Activated CD4-positive, alpha-beta T cell treated with anti-CD3 and anti-CD28 coated beads, Interleukin-2, amount 50 U/mL, for 16 hours (primary cell): ENCODE measurements around the gene CHD2.
"Not testable (repeated sequence)": the region's sequence is repeated elsewhere in the genome, so short reads cannot be mapped to it uniquely, and the experiment has no call there.

Experiments
- DNase-seq: peaks from one replicate; pipeline ENCODE4 v3.0.0-alpha.2; 2020

Gene CHD2

GRCh38 chr15:92906563-92907081, 6.5 kb downstream of the CHD2 start:
- DNase-seq = peak; percentile 84

DNA sequence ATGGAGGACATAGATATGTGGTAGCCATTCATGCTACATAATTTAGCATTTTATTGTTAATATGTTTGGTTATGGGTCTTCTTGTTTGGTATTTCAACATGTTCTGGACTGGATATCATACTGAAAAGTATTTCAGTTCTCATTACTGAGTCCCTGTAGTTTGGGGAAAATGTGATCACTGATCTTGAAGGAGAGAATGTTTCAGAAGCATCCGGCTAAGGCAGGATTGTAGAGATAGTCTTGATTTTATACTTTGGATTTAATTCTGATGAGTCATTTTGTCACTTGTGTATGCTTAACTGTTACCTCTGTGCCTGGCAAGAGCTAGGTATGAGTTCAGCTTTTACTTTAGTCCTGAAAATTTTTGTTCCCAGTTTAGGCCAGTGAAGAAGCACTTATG, 7.1 kb downstream of the CHD2 start:
- peak; percentile 65 for DNase-seq

DNA sequence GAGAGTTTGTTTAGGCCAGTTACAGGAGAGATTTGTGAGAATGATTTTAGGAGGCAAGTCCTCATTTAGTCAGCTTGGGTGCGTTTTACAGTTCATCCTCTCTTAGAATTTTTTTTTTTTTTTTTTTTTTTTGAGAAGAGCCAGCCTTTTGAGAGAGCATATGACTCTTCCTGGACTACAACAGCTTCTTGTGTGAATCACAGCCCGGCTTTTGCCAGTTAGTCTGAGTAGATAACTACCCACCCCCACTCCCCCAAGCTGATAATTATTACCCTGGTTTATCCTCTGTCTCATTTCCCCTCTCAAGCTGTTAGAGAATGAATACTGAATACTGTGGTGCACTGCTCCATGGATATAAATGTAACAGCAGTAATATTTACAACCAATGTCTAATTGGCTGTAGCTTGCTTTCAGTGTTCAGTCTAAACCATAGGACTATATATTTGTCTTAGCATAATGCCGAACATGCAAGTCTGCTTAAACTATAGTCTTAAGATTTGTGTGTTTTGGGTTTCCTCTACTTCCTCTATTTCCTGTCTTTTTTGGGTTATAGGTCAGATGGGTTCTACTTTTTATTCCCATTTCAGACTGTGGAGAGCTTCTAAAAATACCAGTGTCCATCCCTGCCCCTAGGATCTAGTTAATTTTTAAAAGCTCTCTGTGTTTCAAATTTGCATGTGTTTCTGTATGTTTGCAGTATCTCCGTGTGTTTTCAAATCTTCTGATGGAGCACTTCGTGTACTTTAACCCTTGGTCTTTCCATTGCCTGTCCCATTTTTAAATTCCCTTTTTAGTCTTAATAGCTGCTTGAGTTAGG, 8.0 kb downstream of the CHD2 start:
- peak; percentile 58 for DNase-seq

DNA sequence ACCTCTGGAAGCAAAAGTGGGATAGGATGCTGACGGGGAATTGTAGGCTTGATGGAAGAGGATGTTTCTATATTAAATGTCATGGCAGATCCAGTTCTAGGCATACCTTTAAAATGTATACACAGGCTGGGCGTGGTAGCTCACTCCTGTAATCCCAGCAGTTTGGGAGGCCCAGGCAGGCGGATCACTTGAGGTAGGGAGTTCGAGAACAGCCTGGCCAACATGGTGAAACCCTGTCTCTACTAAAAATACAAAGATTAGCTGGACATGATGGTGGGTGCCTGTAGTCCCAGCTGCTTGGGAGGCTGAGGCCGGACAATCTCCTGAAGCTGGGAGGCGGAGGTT, 8.6 kb downstream of the CHD2 start:
- no peak for DNase-seq

DNA sequence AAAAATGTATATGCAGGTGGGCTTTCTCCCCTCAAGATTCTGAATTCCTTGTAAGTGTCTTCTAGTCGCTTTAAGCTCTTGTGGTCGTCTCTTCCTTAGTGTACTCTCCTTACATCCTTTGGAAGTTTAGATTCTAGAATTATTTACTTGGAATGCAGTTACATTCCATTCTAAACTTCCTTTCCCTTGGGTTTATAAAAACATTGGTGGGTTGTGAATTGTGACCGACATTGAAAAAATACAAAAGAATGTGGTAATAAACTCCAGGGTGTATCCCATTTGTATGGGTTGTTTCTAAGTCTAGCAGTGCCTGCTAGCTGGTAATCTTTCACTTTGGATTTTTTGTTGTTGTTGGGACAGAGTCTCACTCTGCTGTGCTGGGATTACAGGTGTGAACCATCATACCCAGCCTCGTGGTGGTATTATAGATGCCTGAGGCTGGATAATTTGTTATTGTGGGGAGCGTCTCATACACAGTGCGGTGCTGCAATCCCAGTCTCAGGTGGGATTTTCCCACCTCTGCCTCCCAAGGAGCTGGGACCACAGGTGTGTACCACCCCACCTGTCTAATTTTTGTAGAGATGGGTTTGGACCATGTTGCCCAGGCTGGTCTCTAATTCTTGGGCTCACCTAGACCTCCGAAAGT, 9.1 kb downstream of the CHD2 start:
- no peak for DNase-seq

GRCh38 chr15:92910451-92910850, 10.3 kb downstream of the CHD2 start:
- no peak for DNase-seq

GRCh38 chr15:92914103-92914499, 14.0 kb downstream of the CHD2 start:
- DNase-seq = no peak

GRCh38 chr15:92914768-92915221, 14.7 kb downstream of the CHD2 start:
- DNase-seq = peak; percentile 49

- no peak for DNase-seq
These were observed 15.8 kb downstream of the CHD2 start for GRCh38 chr15:92915766-92916435.

DNA sequence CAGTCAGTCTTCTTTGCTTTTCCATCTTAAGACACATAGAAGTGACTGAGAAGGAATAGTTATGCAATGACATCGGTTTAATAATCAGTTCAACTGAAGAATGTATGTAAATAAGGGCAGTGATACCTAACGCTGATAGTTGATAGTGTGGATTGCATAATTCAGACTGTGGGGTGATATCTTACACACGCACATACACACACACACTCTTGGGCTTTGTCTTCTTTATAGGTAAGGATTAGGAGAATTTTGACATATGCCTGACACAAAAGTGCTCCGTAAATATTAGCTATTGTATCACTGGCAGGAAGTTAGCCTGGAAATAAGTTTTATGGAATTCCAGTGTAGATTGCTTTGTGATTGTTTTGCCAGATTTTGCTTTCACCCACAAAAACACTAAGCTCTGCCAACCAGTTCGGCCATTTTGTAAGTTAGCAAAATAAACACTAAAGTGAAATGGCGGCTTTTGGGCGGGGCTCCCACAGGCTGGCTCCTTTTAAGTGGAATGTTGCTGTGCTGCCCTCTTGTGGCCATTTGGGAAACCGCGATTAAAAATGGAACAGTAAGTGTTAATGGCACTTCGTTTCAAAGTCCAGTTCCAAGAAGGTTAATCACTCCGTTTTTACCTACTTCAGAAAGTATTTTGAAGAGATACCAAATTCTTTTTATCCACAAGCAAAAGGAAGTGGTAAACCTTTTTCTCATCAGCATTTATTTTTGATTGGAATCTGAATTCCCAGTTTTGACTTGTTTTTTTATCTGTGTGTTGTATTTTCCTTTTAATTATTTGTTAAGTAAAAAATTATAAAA, 17.7 kb downstream of the CHD2 start:
- DNase-seq = peak; percentile 95

GRCh38 chr15:92918881-92919280, 18.8 kb downstream of the CHD2 start:
- not testable (repeated sequence) for DNase-seq

DNA sequence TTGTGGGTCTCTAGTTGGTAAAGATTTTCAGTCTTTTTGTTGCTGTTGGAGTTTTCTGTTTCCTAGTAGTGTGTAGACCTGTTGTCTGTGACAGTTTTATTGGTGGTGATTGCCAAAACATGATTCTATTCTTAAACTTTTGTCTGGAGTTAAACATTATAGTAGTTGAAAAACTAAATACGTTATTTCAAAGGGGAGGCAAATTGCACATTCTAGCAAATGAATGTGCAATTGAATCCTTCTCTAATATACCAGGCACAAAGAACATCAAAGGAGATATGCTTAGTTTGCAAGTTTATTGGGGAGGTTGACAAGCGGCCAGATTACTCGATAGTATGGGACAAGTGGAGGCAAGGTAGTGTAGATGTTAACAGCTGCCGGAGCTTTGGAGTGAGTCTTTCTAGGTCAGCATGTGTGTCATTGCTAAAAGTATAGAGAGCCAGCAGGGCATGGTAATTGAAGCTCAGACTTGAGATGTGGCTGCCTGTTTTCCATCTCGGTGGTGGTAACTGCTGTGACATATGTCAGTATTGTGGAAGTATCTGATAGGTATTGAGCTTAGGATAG, 20.6 kb downstream of the CHD2 start:
- no peak for DNase-seq

- DNase-seq = no peak
These were observed 21.3 kb downstream of the CHD2 start for GRCh38 chr15:92921215-92922131.

- DNase-seq = no peak
These were observed 22.4 kb downstream of the CHD2 start for GRCh38 chr15:92922418-92923002.

DNA sequence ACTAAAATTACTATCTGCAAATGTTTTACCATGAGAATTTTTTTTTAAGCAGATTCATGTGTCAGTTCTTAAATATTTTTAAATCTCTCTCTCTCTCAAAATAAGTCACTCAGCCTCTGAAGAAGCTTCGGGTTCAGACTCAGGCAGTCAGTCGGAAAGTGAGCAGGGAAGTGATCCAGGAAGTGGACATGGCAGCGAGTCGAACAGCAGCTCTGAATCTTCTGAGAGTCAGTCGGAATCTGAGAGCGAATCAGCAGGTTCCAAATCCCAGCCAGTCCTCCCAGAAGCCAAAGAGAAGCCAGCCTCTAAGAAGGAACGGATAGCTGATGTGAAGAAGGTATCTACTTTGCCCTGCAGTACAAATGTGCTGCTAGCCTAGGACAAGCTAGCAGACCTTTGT, 24.1 kb downstream of the CHD2 start:
- DNase-seq = no peak

DNA sequence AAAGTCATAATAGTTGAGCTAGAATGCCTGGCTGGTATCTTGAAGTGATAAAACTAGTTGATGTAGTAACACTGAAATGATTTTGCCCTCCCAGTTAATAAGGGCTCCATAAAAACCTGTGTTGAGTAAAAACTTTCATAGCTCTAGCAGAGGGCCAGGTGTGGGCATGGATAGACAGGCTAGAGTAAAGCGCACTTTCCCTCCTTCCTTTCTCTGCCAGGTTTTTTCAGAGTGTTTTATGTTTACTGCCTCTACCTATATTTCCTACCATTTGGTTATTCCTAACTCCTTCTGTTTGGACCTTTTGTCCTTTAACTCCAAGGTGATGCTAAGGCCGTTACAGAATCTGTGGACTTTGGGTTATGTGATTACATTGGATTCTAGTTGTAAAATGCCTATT, 25.3 kb downstream of the CHD2 start:
- DNase-seq = no peak

- DNase-seq = no peak
These were observed 28.2 kb downstream of the CHD2 start for GRCh38 chr15:92928225-92928750.

DNA sequence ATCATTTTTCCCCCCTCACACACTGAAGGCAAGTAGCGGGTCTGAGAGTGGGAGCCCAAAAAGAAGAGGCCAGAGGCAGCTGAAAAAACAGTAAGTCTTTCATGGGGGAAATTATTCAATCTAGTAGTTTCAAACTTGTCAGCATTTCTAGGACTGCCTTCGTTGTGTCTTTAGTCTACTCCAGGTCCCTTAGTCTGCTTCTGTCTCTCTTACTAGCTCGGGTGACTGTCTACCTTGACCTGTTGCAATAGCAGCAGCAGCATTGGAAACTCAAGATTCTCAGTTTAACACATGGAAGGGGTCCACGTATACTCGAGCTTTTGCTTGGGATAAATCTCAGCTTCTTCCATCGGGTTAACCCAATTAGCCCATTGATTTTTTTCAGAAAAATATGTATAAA, 28.9 kb downstream of the CHD2 start:
- no peak for DNase-seq

DNA sequence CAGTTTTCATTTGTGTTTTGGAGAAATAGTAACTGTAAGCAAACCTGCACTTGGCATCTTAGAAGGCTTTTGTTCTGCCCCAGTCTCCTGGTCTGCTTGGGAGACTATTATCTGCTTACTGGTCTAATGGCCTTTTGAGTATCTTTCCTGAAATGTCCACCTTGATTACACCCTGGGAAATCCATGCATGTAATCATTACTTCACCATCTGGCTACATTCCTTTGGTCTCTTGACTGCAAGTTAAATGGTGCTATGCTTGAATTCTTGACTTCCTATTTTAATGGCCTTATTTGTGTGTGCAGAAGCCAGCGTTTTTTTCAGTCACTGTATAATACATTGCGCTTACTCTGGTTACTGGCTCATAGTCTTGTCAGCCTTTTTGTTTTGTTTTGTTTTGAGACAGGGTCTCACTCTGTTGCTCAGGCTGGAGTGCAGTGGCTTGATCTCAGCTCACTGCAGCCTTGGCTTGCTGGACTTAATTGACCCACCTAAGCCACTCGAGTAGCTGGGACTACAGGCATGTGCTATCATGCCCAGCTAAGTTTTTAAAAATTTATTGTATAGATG, 30.0 kb downstream of the CHD2 start:
- DNase-seq = no peak

DNA sequence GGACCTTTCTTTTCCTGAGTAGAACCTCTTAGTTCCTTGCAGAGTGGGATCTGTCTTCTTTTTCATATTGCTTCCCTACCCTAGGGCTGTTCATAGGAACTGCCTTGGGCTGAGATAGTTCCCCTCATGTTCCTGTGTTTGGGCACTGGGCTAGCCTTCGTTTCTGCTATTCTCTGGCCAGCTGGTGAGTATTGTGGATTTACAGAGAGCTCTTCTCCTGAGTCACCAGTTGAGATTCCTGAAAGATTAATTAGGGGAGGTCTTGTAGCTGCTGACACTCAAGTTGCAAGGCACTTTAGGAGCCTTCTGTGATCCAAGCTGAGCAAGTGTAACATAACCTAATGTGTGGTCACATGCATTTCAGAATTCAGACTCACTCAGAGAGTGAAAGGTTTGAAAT, 30.7 kb downstream of the CHD2 start:
- no peak for DNase-seq
